GM21723 (cell line): ENCODE results near the gene RPS10.
A peak's percentile ranks its signal among the peaks of the same experiment; 100 is the strongest.

Source experiments
- ATAC-seq: cut with Tn5 transposase; IDR thresholded peaks from one replicate; pipeline ENCODE4 v1.9.1; 2021; ENCODE audit warnings: mild to moderate bottlenecking, moderate library complexity; ENCODE audit not compliant: unreplicated experiment

The RPS10 gene

DNA sequence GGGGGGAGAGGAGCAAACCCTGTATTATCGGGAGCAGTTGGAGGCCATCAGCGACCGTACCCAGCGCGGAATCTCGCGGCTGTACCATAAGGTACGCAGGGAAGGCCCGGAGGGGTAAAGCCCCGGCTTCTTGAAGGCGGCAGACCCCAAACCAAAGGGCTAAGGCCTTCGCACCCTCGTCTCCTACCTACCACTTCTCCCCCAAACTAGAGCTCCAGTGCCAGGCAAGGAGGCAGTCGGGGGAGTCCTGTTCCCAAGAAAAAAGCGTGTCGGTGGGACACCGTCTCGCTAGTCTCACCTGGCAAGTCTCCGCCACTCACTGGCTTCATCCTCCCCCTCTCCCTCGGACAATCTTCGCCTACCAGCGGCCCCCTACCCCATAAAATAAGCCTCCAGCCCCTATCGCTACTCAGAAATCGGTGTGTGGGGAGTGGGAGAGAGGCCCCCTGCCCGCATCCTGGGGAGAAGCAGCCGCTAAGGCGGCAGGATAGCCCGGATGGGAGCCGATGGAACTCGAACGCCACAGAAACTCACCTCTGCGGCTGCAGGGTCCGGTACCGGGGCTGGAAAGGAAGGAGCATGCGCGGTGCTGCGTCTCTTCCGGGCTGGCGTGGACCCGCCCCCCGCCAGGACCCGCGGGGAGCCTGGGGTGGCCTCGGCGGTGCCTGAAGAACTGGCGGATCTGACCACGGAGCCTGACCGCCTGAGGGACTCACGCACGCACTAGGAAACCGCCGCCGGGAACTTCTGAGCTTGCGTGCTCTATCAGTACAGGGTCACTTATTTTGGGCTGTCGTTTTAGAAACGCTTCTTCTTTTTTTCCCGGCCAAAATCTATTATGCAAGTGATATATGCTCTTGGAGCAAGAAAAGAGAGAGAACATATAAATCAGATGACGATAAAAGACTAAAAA is at the start of gene RPS10:
TSS of gene RPS10 (minus strand) at position 572 of the 913 bp plus-strand sequence. CDS start 848 bp downstream, outside the sequence.
- peak; percentile 77 for ATAC-seq

DNA sequence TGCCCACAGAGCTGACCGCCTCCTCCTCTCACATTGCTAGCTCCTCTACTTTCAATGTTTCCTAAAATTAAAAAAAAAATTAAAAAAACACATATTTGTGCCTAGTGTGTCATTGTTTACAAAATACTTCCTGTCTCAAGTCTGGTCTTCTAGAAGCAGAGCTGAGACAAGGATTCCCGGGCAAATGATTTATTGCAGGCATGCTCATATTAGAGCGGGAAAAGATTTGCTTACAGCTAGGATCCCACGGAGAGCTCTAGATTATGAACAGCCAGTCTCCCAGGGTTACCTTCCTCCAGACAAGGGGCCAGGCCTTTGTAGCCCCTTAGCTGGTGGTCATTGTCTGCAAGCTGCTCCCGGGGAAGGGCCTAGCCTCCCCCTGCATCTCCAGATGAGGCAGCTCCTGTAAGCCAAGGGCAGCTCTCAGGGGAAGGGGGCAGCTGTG is 49.4 kb upstream of the RPS10 start:
- no peak for ATAC-seq

GRCh38 chr6:34474754-34475153 is 48.9 kb upstream of the RPS10 start:
- ATAC-seq = no peak

DNA sequence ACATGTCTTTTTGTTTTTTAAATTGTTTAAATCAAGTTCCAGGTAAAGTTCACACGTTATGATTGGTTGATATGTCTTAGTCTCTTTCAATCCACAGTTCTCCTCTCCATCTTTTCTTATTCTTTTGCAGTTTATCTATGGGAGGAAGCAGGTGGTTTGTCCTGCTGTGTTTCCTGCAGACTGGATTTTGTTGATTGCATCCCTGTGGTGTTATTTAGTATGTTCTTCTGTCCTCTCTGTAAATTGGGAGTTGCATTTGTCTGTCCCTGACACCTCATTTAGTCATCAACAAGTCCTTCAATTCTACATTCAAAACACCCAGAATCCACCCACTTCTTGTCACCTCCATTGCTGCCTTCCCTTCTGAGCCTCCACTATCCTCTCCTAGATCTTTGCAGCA is 48.1 kb upstream of the RPS10 start:
- ATAC-seq = no peak

DNA sequence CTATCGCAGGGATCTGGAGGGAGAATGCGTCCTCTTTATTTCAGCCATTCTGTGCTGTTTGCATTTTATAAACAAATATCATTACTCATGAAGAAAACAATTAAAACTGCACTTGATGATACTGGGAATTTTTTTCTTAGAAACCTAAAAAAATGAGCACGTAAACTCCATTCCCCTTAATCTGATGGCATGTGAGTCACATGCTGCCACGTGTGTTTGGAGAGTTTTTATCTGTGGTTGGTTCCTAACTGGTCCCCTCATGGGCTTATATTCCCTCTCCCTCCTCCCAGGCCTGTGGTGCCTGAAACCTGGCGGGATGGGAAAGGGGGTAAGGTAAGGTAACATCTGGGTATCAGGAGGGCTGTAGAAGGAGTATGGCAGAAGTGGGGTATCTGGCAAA is 46.6 kb upstream of the RPS10 start:
- no peak for ATAC-seq

GRCh38 chr6:34469499-34469898 is 43.6 kb upstream of the RPS10 start:
- no peak for ATAC-seq

DNA sequence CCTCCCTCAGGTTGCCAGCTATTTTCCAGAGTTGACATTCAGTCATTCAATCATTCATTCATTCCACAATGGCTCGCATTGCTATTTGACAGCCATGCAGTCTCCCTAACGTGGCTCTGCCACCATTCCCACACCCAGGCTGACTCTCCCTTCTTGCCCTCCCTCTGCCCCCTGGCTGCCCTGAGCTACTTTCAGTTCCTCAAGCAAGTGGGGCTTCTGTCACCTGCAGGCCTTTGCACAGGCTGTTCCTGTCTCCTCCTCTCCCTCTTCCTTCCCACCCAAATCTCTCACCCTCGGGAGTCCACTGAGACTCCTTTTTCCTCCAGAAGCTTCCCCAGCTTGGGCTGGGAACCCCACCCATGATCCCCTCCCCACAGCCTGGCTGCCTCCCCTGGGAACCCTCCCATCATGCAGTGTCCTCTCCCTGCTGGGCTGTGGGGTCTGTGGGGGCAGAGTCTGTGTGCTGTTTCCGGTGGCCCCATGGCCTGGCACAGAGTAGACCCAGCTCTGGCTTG is 42.6 kb upstream of the RPS10 start:
- ATAC-seq = peak; percentile 52

DNA sequence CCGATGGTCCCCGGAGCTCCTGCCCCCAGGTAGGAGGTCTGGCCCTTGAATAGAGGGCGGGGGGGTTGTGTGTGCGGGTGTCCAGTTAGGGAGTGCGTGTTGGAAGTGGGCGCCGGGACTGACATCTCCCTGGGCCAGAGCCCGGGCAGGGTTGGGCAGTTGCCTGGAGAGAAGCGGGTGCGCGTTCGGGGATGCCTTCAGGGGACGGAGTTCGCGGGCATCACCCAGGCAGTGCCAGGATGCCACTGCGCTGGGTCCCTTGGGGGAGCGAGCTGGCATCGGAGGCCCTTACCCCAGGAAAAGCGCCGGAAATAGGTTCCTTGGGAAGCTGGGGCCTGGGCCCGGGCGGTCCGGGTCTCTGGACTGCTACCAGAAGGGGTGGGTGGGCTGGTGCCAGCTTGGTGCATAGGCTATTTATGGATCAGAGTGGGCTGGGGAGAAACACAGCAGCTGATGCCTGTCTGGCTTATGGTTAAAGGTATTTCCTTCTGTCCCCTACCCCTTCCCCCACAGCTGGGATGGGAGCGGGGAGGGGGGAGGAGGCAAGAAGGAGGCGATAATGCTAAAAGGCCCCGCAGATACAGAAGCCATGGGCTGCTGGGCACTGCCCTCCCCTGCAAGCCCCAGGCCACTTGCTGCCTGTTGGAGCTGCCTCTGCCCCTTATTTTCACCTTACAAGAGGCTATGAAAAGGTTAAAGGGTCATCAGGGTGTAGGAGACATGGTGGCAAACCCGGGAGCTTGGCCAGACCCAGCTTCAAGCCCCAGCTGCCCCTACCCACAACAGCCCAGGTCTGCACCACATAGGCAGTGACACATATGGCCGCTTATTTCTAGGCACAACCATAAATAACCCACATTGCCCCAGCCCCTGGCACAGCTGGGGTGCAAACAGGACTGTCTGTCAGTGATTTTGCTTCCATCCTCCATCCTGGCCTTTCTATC is 40.6 kb upstream of the RPS10 start:
- ATAC-seq = no peak

DNA sequence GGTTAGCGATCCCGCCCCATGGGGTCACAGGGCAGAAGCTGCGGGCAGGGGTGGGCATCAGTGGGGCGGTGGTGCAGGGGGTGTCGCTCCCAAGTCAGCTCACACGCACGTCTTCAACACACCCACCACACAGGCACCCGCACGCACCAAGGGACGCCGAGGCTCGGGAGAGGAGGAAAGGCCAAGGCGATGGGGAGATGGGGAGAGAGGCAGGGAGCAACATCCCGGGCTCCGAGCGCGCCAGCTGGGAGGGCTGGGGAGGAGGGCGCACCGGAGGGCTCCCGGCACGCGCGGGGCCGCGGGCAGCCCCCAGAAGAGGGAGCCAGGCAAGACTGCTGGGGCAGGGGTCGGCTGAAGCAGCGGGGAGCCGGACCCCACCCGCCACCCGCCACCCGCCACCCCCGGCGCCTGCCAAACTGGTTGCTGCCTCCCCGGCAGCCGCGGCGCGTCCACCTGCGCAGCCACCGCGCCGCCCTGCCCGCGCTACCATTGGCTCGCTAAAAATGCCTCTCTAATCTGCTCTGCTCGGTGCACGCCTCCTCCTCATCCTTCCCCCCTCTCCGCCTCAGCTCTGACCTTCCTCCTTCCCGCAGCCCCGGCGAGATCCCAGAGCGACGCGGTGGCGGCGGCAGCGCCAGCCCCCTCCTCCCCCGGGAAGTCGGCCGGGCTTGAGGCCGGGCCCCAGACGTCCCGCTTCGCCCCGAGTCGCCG is 39.8 kb upstream of the RPS10 start, which contains the start of gene PACSIN1:
TSS of gene PACSIN1 (plus strand) at position 546 of the 711 bp plus-strand sequence. CDS start 60,230 bp downstream, outside the sequence.
- no peak for ATAC-seq

- ATAC-seq = no peak
These were observed 38.0 kb upstream of the RPS10 start for GRCh38 chr6:34463849-34464248.

GRCh38 chr6:34463299-34463698 is 37.4 kb upstream of the RPS10 start:
- no peak for ATAC-seq

- no peak for ATAC-seq
These were observed 36.7 kb upstream of the RPS10 start for GRCh38 chr6:34462551-34462971.

GRCh38 chr6:34462010-34462409 is 36.1 kb upstream of the RPS10 start:
- ATAC-seq = no peak

GRCh38 chr6:34460796-34461507 is 35.1 kb upstream of the RPS10 start:
- ATAC-seq = no peak

GRCh38 chr6:34459899-34460593 is 34.2 kb upstream of the RPS10 start:
- ATAC-seq = no peak

DNA sequence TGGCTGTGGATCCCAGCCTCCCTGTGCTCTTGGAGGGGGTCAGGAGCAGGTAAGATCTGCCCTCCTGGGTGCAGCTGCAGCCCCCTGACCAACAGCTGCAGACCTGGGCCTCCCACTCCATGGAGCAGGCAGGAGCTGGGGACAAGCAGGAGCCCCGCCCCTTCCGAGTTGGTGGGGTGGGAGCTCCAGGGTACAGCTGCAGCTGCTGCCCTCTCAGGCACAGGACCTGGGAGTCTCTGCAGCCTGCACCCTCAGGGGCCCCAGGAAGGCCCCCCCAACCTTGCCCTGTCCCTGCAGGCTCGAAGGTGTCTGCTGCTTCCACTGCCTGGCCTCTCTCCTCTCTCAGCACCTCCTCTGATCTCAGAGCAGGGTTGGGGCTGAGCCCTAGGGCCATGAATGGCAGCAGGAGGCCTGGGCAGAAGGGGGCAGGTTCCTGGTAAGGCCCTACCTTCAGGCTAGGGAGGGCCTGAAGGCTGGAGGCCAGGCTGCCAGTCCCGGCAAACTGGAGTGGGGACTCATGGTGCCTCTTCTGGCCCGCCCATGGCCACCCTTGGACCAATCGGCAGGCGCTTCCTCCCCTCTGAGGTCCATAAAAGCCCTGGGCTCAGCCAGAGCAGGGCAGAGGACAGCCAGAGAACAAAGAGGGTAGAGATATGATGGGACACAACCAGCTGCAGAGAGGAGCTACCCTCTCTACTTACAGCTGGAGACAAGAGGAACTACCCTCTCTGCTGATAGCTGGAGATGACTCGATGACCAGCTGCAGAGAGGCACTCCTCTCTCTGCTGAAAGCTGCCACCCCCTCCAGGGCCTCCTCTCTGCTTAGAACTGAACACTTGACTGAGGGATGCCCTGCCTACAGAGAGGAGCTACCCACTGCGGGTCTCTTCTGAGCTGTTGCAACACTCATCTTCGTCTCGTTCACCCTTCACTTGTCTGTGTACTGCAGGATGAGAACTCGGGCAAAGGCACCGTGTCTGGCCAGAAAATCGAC is 32.2 kb upstream of the RPS10 start:
- no peak for ATAC-seq

DNA sequence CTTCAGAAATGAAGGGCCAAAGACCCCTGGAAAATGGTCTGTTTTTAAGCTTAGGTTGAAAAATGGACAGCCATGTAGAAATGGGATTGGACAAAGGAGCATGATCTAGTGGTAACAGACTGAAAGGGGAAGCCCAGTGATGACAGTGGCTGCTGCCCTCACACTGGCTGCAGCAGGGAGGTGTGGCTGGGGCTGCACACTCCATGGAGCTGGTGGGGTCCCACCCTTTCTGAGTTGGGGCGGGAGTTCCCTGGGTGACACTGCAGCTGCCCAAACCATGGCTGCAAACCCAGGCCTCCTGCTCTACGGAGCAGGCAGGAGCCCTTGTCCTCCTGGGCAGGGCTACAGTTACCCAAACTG is 31.5 kb upstream of the RPS10 start:
- no peak for ATAC-seq

DNA sequence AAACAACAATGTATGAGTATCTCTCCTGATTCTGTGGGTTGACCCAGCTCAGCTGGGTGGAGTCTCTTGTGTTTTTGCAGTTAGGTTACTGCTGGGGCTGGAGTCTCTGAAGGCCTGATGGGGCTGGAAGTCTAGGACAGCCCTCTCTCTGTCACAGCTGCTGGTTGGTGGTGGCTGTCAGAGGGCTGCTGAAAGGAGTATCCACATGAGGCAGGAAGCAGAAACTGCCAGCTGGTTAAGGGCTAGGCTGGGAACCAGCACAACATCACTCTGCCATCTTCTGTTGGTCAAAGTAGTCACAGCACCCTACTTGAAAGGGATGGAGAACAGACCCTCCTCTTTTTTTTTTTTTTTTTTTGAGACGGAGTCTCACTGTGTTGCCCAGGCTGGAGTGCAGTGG is 30.0 kb upstream of the RPS10 start:
- no peak for ATAC-seq
